Ovary (tissue), 3 donors: ENCODE results near the gene GPR25.

Experiments
- CTCF ChIP-seq, 3 donors: fragments of 450-650 bp in 2 of 3; fragments of 200-600 bp in 1 of 3; IDR thresholded peaks; one replicate each; pipeline versions ENCODE4 v1.5.1 to v1.8.0; 2016 to 2022; ENCODE audit warnings: antibody characterized with exemption in 3 of 3, mild to moderate bottlenecking in 1 of 3
- EP300 ChIP-seq: sonication (generic); formaldehyde crosslinking; IDR thresholded peaks from one replicate; pipeline ENCODE4 v1.6.1; 2017; ENCODE audit warnings: antibody characterized with exemption
- POLR2A ChIP-seq: fragments of 450-650 bp; IDR thresholded peaks from one replicate; pipeline ENCODE4 v1.6.1; 2017; ENCODE audit warnings: antibody characterized with exemption, mild to moderate bottlenecking, moderate library complexity
- donor health status: DM: no; HTN: no; CAD: no.

- TF ChIP-seq POLR2A (no peak), CTCF (IDR thresholded peaks at IDR 0.05) (no peak), EP300 (no peak)
Observed at GRCh38 chr1:200890818-200891773, 18.3 kb downstream of the GPR25 start.
